ENCODE data around the gene CNNM3. TPM values are rescaled to one million over a fixed set of nuclear protein-coding genes. Genes with fewer than 3 reads are reported as not detected.

CNNM3 gene
- polyA plus RNA-seq, 4 donors: 27.5 to 37.3 (median 34.2) TPM

DNA sequence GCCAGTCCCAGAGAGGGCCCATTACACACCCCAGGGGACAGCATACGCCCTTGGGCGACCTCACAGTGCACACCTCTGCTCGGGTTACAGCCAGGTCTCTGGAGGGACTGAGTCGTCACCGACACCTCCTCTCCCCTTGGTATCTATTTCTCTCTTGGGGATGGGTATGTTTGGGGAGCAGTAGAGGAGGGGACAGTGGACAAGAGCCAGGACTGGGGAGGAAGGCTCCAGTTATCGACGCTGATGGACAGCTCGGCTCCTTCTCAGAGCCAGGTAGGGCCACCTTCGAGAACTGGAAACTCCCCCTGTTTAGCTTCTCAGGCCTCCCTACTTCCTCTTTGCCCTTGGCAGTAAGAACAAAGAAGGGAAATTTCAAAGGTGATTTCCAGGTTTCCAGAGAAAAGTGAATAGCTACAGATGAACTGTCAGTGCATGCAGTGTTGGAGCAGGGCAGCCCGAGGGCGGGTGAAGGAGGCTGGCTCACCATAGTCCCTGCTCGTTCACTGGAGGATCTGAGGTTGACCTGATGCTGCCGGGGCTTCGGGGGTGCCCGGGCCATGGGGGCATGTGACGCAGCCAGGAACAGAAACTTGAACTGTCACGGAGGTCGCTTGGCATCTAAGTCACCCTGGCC lies 58.2 kb downstream of the CNNM3 start:
- DNase-seq (ENCODE audit: low read depth in 4 of 4, low spot score in 3 of 4): no peak

GRCh38 chr2:96875498-96876268 lies 59.6 kb downstream of the CNNM3 start:
- no peak for DNase-seq (ENCODE audit: low read depth in 4 of 4, low spot score in 3 of 4)

GRCh38 chr2:96876269-96877041 lies 60.4 kb downstream of the CNNM3 start:
- no peak for DNase-seq (ENCODE audit: low read depth in 4 of 4, low spot score in 3 of 4)

DNA sequence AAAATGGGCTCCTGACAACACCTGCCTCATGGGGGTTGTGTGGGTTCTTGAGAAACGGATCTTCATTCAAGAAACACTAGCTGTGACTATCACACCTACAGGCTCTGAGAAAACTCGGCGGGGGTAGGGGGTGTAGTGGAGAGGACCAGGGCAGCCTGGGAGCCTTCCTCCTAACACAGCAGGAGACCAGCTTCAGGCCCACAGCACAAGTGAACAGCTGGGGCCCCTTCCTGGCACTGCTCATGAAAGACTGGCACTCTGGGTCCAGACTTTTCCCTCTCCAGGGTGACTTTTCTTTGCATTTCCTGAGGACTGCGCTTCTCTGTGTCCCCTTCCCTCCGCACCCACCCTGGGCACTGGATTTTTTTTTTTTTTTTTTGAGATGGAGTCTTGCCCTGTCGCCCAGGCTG lies 61.0 kb downstream of the CNNM3 start:
- DNase-seq (ENCODE audit: low read depth in 4 of 4, low spot score in 3 of 4): no peak

GRCh38 chr2:96877631-96878092 lies 61.6 kb downstream of the CNNM3 start:
- no peak for DNase-seq (ENCODE audit: low read depth in 4 of 4, low spot score in 3 of 4)

DNA sequence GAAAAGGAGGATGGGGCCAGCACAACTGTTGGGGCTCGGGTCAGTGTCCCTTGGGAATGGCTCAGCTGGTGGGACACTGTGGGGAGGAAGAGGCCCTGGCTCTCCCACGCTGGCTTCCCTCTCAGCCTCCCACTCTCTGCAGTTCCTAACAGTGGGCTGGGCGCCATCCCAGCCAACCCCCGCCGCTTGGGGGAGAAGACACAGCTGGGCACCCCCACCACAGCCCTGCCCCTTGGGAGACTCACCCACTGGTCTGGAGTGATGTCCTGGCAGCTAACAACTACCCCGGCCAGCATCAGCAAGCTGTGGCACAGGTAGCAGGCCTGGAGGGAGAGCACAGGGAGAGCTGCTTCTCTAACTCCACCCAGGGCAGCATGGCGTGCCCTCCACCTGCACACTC lies 62.1 kb downstream of the CNNM3 start:
- DNase-seq (ENCODE audit: low read depth in 4 of 4, low spot score in 3 of 4): no peak

DNA sequence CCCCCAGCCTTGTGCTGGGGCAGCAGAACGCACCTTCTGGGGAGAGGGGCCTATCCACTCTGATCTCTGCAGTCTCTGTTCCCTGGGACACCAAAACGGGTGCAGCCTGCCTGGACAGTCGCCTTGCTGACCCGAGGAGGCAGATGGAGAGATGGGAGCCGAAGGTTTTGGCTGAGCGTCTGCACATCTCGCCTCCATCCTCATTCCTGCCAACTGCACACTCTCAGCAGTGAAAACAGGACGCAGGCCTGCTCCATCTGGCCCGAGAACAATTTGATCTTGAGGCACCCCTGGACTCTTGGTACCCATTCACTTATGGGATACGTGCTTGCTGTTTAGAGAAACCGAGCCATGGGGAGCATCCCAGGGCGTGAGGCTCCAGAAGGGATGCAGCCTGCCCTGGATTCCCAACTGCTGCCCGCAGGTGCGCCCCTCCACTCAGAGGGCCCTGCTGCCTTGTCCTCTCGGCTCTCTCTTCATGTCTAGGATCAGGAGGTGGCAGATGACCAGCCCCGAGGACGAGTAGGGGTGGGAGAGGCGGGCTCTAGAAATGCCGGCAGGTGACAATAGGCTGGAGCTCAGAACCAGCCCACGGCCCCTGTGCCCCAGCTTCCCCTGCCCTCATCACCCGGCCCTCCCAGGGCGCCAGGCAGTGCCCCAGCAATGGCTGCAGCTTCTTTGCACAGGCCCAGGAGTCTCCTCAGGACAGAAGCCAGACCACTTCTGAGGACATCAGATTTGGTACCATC lies 62.9 kb downstream of the CNNM3 start:
- no peak for DNase-seq (ENCODE audit: low read depth in 4 of 4, low spot score in 3 of 4)

- DNase-seq (ENCODE audit: low read depth in 4 of 4, low spot score in 3 of 4): no peak
These were observed 63.5 kb downstream of the CNNM3 start for GRCh38 chr2:96879545-96880040.

DNA sequence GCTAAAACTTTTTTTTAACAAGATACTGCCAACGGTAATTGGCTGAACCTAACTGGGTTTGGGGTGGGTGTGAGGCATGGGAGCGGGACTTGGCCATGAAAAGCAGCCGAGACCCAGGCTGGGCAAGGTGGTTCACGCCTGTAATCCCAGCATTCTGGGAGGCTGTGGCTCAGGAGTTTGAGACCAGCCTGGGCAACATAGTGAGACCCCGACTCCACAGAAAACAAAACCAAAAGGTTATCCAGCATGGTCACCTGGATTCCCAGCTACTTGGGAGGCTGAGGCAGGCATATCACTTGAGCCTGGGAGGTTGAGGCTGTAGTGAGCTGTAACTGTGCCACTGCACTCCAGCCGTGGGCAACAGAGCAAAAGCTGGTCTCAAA lies 64.8 kb downstream of the CNNM3 start:
- DNase-seq (ENCODE audit: low read depth in 4 of 4, low spot score in 3 of 4): no peak

GRCh38 chr2:96881349-96882195 lies 65.5 kb downstream of the CNNM3 start:
- DNase-seq (ENCODE audit: low read depth in 4 of 4, low spot score in 3 of 4): no peak

DNA sequence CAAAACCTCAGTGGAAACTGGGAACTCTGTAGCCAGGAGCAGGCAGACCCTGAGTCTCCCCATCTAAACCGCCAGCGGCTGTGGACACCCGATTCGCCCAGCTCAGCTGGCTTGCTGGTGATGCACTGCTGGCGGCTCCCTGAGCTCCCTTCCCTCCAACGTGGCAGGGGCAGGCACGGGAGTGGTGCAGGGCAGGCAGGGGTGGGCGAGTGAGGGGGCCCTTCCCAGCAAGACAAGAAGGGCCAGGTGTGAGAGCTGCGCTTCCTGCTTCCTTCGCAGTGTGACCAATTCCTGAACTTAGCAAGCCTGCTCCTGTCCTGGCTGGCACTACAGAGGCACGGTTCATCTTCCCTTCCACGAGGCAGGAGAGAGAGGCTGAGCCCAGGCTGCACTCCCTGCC lies 66.2 kb downstream of the CNNM3 start:
- no peak for DNase-seq (ENCODE audit: low read depth in 4 of 4, low spot score in 3 of 4)

- no peak for DNase-seq (ENCODE audit: low read depth in 4 of 4, low spot score in 3 of 4)
These were observed 66.8 kb downstream of the CNNM3 start for GRCh38 chr2:96882906-96883305.

- DNase-seq (ENCODE audit: low read depth in 4 of 4, low spot score in 3 of 4): no peak
These were observed 67.2 kb downstream of the CNNM3 start for GRCh38 chr2:96883306-96883705.

Other genes with a start within 250 kb of the CNNM3 start
- gene KANSL3, start 178.0 kb upstream of the CNNM3 start, polyA plus RNA-seq (ENCODE audit: insufficient read length in 4 of 4): 10 to 100 TPM; 43.1 to 60.6 (median 56.2) TPM
- gene FER1L5, start 173.5 kb upstream of the CNNM3 start, polyA plus RNA-seq (ENCODE audit: insufficient read length in 4 of 4): 1 to 10 TPM in 2 of 4 donors, under 1 TPM in 2; 0.44 to 1.8 (median 1.0) TPM
- 10 to 100 TPM; 35.9 to 53.4 (median 49.7) TPM for gene LMAN2L, start 76.2 kb upstream of the CNNM3 start, polyA plus RNA-seq (ENCODE audit: insufficient read length in 4 of 4)
- 10 to 100 TPM in 3 of 4 donors, 1 to 10 TPM in 1; 8.1 to 15.4 (median 12.5) TPM for gene CNNM4, start 55.4 kb upstream of the CNNM3 start, polyA plus RNA-seq (ENCODE audit: insufficient read length in 4 of 4)
- gene ANKRD23, start 27.8 kb downstream of the CNNM3 start, polyA plus RNA-seq (ENCODE audit: insufficient read length in 4 of 4): 1 to 10 TPM; 4.1 to 6.1 (median 4.5) TPM
- 10 to 100 TPM in 1 of 4 donors, 1 to 10 TPM in 3; 6.6 to 10.9 (median 7.2) TPM for gene ANKRD39, start 41.7 kb downstream of the CNNM3 start, polyA plus RNA-seq (ENCODE audit: insufficient read length in 4 of 4)
- gene SEMA4C, start 53.8 kb downstream of the CNNM3 start, polyA plus RNA-seq (ENCODE audit: insufficient read length in 4 of 4): 10 to 100 TPM; 34.4 to 47.9 (median 41.0) TPM
- 1 to 10 TPM in 1 of 4 donors, under 1 TPM in 3; 0.39 to 1.1 (median 0.44) TPM for gene FAM178B, start 170.3 kb downstream of the CNNM3 start, polyA plus RNA-seq (ENCODE audit: insufficient read length in 4 of 4)

All from left renal pelvis (tissue), 4 donors.